ENCODE measurements around the gene RPL22L1.

- TF ChIP-seq ESRRG (CRISPR knock-in tag; IDR thresholded peaks at IDR 0.05), result no peak
- no peak for TF ChIP-seq ZFP3 (CRISPR knock-in tag; IDR thresholded peaks at IDR 0.05)
- TF ChIP-seq CSRNP3 (CRISPR knock-in tag; IDR thresholded peaks at IDR 0.05), result no peak
These were observed 30.4 kb downstream of the RPL22L1 start for GRCh38 chr3:170839518-170840100.
